Measurements from ENCODE around the gene MFSD6.
"Not testable (repeated sequence)": the region's sequence is repeated elsewhere in the genome, so short reads cannot be mapped to it uniquely, and the experiment has no call there.

The MFSD6 gene

DNA sequence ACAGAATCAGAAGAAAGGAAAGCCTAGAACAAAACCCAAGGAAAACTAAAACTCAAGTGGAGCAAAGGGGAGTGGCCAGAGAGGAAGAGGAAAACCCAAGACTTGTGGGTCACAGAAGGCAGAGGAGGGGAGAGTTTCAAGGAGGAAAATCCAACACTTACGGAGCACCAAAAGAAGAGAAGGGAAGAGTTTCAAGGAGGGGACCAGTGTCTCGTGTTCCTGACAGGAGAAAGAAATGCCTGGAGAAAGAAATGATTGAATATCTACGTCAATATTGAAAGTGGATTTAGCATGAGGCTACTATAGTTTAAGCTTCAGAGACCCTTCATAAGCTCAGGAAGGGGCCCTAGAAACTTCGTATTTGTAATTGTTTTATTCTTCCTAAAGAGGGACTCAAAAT is 1.4 kb upstream of the MFSD6 start:
- DNase-seq, result no peak

DNA sequence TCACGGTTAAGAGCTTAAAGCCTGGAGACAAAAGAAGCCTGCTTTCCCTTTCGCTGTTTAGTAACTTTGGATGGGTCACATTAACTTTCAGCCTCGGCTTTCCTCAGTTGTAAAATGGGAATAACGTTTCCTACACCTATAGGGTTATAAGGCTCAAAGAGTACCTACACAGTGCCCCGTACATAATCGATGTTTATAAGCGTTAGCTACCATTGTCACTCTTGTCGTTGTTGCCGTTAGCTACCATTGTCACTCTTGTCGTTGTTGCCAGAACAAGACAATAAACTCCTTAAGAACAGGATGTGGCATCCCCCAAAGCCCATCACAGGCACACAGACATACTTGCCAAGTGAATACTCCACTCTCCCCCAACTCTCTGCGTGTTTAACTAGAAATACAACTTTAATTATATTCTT is 901 bp upstream of the MFSD6 start:
- DNase-seq, result no peak

DNA sequence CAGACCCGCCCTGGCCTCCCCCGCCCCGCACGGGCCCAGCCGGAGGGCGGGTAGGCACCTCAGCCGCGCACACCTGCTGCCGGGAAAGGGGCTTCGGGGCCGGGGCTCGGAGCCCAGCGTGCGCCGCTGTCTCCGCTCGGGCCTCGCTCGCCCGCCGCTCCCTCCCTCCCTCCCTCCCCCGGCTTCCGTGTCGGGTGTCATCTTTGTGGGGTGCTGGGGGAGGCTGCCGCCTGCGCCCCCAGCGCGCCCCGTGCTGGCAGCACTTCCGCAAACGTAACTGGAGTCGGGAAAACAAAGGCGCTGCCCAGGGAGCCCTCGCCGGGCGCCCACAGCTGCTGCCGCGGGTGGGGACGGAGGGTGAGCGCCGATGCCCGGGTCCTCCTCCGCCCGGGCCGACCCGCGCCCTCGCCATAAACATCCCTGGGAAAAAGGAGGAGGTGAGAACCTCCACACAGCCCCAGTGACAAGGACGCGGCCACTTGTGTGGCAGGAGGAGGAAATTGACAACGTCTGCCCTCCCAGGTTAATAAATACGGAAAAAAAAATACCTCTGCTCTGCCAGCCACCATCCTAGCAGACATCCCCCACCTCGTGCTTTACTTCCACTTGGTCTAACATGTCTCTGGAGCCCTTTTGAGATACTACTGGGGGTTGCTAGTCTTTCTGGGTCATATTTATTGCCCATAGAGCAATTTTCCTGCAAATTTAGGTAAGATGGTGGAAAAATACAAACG is 550 bp downstream of the MFSD6 start:
- DNase-seq, result no peak

DNA sequence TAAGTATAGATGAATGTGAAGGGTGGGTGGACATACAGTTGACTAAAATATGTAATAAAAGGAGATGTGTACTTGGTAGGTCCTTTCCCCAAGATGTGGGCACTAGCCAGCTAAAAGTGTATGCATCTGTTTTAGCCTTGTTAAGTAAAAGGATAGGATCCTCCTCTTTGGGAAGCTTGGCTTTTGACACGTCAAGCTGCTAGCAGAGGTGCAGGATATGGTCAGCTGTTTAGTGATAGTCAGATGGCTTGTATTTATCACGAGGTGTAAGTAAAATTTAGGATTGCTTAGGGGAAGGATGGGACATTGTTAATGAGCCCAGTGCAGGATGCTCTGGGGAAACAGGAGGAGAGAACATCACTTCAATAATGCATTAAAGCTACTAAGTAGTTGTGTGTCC is 1.5 kb downstream of the MFSD6 start:
- no peak for DNase-seq

DNA sequence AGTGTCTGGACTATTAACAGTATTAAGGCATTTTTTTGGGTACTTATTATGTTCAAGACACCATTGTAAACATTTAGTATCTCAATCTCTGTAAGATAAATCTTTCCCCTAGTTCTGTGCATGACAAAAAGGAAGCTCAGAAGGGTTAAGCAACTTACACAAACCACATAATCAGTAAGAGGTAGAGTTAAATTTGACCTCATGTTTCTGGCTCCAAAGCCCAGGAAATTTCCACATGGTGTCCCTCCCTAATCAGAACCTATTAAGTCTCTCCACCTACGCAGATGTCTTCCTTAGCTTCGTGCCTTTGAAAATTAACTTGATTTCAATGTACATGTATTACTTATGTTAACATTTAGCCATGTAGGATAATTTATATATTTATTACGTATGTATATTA is 2.0 kb downstream of the MFSD6 start:
- DNase-seq, result no peak

DNA sequence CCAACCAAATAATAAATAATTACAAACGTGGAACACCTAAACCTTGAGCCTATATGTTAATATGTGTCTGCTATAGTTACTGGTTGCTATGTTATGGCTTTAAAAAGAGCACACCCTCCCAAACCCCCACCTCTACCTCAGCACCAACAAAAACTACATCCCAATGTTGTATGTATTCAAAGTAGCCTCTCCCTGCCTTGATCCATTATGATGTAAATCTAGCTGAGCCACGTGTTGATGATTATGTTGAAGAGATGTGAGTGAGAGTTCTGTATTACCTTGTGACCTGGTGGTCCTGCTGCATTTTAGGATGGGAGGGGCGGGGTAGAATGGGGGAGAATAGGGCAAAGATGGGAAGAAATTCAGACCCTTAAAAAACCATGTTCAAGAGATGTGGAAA is 4.8 kb downstream of the MFSD6 start:
- DNase-seq, result no peak

DNA sequence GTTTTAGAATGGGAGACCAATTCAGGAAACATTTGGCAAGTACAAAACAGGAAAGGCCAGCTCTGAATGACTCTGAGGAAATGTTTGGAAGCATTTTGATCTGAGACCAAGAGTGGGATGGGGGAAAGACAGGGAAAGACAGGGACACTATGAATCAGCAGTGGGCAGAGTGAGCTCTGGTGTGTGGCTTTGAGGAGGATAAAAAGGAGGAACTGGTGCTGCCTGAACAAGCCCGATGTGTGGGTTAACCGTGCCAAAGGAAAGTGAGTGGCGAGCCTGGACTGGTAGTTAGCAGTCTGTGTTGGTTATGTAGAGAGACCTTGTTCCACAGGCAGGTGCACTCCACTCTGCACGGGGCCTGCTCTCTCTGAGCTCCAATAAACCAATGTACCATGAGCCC is 5.3 kb downstream of the MFSD6 start:
- no peak for DNase-seq

DNA sequence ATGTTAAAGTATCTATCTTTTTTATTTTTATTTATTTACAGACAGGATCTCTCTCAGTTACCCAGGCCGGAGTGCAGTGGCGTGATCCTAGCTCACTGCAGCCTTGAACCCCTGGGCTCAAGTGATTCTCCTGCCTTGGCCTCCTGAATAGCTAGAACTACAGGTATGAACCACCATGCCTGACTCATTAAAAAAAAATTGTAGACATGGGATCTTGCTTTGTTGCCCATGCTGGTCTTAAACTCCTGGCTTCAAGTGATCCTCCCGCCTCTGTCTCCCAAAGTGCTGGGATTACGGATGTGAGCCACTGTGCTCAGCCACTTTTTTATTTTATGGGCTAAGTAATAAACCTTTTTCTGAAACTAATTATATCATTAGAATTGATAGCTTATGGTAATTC is 7.1 kb downstream of the MFSD6 start:
- DNase-seq, result no peak

DNA sequence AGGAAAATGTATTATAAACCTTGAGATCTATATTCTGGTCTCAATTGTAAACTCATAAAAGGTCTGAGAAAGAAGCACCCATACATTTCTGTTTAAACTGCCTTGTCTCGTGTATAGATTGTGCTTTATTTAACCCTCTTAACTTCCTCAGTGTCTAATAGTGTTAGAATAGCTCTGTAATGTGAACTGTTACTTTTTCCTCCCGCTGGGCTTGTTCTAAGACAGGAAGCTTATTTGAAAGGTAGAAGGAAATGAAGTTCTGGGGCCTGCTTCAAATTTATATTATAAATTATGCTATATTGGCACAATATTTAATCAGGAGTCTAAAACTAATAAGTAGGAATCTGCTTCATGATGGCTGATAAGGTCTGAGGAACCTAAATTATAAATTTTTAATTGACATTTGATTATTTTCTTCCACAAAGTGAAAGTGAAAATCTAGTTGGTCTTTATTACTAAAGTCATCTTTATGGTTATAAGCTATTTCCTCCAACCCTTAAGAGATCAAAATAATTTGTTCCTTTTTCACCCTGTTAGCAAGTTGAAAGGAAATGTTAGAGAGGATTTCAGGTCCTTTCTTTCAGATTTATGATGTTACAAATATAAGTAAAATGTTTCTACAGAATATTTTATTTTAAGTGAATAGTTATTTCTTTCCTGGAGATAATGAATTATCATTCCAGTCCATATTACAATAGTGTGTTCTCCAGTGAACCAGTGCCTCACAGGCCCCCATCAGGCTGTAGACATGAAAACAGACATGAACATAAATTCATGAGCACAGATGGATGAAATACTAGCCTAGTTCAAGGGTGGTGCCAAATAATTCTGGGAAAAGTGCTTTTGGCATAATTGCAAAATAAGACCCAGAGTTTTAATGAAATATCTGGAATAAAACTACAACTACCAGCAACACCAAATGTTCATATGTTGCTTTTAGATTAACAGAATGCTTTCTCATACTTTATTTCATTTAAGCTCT is 7.9 kb downstream of the MFSD6 start:
- DNase-seq, result no peak

DNA sequence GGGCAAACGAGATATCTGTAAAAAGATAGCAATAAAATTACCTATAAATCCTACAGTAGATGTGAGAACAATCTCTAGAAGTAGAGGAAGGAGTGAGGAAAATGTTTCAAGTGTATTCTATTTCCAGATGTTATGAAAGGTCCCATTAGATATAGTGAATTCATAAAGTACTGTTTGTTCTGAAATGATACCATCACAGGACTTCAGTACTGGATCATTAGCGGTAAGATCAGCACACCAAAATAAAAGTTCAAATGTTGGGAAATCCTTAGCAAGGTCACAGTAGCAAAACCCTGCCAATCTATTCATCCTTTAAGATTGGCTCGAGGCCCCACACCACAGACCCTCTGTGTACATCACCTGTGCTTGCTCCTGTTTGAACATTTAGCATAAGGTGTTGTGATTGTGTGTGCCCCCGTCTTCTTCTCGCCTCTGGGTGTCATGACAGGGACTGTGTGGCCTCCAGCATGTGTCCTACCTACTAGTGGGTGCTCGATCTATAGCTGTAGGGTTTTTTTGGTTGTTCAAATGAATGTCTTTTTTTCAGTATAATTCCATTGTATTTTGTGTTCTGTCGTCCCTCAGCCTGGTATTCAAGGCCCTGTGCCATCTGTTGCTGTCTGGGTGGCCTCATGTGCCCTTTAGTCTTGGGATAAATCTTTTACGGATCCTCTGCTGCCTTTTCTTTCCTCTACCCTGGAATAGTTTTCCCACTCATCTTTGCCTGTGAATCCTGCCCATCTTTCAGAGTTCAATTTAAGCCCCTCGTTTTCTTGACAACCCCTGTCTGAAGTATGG is 9.1 kb downstream of the MFSD6 start:
- no peak for DNase-seq

DNA sequence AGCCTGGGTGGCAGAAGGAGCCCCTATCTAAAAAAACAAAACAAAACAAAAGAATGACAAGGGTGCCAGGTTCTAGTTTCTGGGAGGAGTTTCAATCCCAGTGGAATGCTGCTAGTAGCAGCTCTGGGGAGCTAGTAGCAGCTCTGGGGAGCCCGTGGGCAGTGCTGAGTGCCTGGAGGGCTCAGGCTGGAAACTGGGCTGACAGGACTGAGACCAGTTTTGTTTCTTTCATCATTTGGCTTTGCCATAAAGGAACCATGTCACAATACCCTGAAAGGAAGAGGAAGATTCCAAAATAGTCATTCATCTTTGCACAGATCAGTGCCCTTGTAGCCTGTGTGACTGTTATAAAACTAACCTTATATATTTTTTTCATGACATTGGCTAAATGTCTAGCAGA is 10.6 kb downstream of the MFSD6 start:
- no peak for DNase-seq

DNA sequence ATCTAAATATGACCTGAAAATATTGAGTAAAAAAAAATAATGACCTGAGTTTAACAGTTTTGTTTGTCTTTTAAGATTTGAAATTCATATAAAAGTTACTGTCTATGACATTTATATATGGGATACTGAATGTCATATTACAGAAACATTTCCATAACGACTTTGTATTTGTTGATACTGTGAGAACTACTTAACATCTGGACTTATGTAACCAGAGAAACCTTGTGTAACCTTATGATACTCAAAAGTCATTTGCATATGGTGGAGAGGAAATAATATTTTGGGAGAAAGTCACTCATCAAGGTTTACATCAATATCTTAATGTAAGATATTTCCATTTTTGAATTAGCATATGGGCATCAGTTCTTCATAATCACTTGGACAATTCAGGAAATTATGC is 12.6 kb downstream of the MFSD6 start:
- no peak for DNase-seq

DNA sequence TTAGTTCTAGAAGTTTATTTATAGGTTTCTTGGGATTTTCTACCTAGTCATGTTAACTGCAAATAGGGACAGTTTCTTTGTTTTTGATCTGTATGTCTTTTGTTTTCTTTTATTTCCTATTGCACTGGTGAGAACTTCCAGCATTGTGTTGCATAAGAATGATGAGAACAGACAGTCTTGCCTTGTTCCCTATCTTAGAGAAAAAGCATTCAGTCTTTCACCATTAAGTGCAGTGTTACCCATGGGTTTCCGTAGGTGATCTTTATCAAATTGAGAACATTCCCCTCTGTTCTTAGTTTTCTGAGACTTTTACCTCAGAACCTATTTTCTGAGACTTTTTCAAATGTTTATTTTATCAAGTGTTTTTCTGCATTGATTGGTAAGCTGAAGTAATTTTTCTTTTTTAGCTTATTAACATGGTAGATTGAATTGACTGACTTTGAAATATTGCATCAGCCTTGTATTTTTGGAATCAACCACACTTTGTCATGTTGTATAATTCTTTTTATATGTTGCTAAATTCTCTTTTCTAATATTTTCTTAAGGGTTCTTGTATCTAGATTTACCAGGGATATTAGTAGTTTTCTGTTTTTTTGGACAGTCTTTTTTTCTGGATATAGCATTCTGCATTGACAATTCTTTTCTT is 17.2 kb downstream of the MFSD6 start:
- no peak for DNase-seq

DNA sequence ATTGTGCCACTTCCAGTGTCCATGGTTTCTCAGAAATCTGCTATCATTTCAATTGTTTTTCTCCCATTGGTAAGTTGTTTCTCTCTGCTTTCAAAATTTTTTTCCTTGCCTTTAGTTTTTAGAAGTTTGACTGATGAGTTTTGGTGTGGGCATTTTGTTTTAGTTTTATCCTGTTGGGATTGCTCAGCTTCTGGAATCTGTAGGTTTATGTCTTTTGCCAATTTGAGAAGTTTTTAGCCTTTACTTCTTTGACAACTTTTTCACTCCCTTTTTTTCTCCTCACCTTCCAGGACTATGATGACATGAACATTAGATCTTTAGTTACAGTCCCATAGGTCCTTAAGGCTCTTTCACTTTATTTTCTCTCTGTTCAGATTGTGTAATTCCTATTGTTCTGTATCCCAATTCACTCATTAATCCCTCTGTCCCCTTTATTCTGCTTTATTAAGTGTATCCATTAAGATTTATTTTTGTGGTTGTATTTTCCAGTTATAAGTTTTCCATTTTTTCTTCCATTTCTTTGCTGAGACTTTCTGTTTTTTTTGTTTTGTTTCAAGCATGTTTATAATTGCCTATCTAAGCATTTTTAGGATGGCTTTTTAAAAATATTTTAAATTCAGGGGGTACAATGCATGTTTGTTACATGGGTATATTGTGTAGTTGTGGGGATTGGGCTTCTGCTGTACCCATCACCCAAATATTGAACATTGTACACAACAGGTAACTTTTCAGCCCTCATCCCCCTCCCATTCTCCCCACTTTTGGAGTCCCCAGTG is 17.9 kb downstream of the MFSD6 start:
- DNase-seq, result no peak

DNA sequence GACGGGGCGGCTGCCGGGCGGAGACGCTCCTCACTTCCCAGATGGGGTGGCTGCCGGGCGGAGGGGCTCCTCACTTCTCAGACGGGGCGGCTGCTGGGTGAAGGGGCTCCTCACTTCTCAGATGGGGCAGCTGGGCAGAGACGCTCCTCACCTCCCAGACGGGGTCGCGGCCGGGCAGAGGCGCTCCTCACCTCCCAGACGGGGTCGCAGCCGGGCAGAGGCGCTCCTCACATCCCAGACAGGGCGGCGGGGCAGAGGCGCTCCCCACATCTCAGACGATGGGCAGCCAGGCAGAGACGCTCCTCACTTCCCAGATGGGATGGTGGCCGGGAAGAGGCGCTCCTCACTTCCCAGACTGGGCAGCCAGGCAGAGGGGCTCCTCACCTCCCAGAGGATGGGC is 22.7 kb downstream of the MFSD6 start:
- not testable (repeated sequence) for DNase-seq

DNA sequence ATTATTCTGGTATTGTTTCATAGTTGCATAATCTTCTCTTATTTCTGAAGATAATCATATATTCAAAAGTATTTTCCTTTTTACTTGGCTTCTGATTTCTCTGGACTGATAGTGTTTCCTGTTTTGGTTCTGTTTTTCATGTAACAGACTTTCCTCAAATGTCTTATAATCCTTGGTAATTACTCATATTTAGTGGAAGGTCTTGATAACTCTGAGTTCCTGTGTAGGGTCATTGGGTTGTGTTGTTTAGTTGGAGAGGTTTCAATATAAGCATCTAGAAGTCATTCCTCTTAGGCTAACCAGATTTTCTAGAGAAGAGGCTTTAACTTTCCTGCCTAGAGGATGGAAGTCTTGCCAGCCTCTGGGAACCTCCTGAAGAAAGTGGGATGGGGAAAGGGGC is 23.8 kb downstream of the MFSD6 start:
- DNase-seq, result no peak

DNA sequence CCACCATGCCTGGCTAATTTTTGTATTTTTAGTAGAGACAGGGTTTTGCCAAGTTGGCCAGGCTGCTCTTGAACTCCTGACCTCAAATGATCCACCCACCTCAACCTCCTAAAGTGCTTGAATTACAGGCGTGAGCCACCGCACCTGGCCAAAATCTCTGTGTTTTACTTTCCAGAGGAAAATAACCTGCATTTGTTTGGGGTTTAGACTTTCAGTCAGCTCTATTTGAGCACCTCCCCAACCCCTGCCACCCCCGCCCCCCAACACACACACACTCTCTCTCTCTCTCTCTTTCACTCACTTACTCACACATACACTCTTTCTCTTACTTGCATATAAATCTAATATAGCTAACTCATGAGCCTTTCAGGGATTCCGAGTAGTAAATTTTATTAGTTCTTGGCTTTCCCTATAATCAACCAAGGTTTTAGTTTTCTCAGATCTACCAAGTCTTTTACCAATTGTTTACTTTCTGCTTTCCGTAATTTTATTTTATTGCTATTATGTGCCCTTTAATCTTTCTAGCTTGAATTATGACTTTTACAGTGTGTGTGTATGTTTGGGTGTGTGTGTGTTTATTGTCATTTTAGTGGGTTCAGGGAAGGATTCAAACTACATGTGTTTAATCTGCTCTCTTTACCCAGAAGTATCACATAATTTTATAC is 24.5 kb downstream of the MFSD6 start:
- no peak for DNase-seq

DNA sequence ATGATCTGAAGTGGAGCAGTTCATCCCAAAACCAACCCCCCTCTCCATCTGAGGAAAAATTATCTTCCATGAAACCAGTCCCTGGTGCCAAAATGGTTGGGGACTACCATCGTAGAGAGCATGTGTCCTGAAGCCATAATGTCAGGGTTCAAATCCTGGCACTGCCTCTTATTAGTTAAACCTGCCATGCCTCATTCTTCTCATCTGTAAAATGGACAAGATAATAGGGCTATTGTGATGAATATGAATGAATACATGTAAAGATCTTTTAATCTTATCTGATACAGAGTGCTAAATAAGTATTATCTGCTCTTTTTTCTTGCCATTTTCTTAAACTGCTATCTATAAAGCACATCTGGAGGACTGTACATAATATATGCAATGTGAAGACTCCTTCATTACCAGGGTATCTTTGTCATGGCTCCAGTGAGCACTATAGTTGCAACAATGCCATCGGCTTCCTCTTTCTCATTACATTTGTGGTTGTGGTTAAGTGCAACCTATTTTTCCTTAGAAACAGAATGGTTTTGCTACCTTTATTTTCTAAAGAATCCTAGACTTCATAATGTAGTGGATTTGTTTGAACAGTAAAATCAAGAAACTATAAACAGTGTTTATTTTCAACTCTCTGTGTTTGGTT is 27.0 kb downstream of the MFSD6 start:
- no peak for DNase-seq

DNA sequence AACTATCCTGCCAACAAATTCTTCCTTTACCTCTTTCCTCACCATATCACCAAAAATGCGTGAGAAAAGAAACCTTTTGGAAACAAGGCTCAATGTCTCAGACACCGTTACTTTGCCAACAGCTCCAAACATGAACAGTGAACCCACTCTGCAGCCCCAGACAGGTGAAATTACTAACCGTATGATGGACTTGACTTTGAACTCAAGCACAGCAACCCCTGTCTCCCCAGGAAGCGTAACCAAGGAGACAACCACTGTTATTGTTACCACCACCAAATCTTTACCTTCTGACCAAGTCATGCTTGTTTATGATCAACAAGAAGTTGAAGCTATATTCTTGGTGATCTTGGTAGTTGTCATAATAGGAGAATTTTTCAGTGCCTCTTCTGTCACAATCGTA is 28.4 kb downstream of the MFSD6 start:
- DNase-seq, result no peak

DNA sequence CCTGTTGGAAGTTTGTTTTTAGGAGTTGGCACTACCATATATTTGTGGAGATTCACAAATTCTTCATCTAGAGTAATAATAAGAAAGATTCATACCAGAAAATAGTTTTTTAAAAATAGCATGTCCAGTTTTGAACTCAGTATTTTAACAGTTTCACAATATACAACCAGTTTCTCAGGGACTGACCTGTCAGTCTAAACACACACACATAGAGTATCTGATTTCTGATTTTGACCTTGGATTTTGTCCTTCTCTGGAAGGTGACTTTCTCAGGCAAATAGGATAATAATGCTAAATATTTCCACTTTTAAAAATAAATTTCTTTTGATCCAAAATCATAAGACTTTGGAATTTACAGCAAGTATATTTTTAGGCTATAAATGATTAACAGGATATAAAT is 32.0 kb downstream of the MFSD6 start:
- DNase-seq, result no peak

DNA sequence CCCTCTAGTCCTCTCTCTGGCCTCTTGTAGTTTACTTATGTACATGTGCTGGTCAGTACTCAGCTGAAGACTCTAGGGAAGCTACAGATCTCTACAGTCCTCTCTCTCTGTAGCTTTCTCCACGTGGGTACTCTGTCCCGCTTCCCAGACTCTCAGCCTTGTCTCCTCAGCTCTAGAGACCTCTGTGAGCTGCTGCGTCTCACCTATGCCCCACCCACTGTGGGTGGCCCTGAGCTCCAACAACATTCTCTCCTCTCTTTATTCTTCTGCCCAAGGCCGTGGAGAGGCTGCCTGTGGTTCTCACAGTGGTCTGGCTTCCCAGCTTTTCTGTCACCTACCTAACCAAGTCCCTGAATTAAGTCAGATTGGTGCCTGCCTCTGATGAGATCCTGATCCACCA is 33.4 kb downstream of the MFSD6 start:
- no peak for DNase-seq
